Measurements from ENCODE around the gene SEMA3C. TPM values are rescaled to one million over a fixed set of nuclear protein-coding genes. Genes with fewer than 3 reads are reported as not detected.

The SEMA3C gene
- total RNA-seq, 6 donors from 2014 or later = 30.7 to 81.7 (median 50.1) TPM

DNA sequence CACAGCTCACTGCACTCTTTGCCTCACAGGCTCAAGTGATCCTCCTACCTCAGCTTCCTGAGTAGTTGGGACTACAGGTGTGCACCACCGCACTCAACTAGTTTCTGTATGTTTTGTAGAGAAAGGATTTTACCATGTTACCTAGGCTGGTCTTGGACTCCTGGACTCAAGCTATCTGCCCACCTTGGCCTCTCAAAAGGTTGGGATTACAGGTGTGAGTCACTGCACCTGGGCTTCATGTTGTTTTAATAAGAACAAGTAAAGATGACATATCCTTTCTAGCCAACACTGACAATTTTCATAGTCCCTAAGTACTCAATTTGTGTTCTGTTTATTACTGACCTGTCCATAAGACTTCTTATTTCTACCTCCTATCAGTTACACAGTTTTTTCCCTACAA lies 16.8 kb downstream of the SEMA3C start:
- Histone ChIP-seq H3K9me3 (no peaks in the 10 kb centered on the region), H3K36me3 (no peaks in the 10 kb centered on the region), H3K4me3 (no peak overlapping the region), H3K4me1 (no peaks in the 10 kb centered on the region), H3K27ac (no peak overlapping the region), H3K27me3 (no peaks in the 10 kb centered on the region)
- DNase-seq (no peak), ATAC-seq (ENCODE audit: low FRiP score in 2 of 2) (no peak)
- TF ChIP-seq EP300 (IDR thresholded peaks at IDR 0.05) (no peak), POLR2A (IDR thresholded peaks at IDR 0.05) (no peak), POLR2AphosphoS5 (IDR thresholded peaks at IDR 0.05) (no peak)
- 92 to 100% methylated on average over 1 of the region's 1 CpG for WGBS, 2 donors

DNA sequence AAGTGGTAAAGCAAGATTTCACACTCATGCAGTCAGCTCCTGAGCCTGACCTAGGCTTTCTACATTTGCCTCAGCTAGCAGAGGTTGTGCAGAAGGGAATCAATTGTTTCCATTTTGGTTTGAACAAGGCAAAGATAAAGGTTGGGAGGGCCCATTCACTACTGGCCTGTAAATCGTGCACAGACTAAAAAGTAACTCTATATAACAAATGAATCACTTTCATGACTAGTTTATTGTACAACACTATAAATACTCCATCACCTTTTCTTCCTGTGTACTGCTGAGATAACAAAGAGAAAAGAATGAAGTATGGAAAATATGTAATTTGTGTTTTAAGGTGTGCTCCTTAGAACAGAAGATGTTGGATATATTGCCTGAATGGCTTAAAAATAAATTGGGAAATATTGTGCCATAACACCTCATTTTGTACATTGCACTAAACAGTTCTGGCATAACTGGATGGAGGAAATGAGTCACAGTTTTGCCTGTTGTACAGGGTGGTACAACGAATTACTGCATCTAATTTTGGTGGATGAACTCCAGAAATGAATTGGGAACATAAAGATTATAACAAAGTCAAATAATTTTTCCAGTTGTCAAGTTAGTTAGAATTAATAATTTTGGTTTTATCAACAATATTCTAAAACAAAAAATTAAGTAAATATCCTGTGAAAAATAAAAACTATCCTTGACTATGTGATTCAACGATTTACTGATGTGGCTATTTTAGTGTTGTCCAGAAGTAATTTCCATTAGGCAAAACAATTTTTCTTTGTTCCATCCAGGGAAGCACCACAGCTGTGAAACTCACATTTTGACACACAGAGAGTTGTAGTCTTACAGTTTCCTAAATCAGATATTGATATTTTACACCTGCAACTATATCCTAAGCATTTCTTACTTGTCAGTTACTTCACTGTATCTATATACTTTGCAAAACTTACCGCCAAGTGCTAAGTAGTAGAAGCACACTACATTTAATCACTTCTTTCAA lies 18.0 kb downstream of the SEMA3C start:
- H3K9me3 ChIP-seq = no peaks in the 10 kb centered on the region
- no peak overlapping the region for H3K4me3 ChIP-seq
- DNase-seq (no peak), ATAC-seq (ENCODE audit: low FRiP score in 2 of 2) (no peak)
- 64 to 72% methylated on average over 4 of the region's 4 CpGs for WGBS, 2 donors
- H3K27me3 ChIP-seq = no peaks in the 10 kb centered on the region
- no peaks in the 10 kb centered on the region for H3K4me1 ChIP-seq
- H3K36me3 ChIP-seq = no peaks in the 10 kb centered on the region
- H3K27ac ChIP-seq = no peak overlapping the region
- no peak for TF ChIP-seq POLR2A (IDR thresholded peaks at IDR 0.05)
- no peak for TF ChIP-seq POLR2AphosphoS5 (IDR thresholded peaks at IDR 0.05)
- TF ChIP-seq, protein P1, sequence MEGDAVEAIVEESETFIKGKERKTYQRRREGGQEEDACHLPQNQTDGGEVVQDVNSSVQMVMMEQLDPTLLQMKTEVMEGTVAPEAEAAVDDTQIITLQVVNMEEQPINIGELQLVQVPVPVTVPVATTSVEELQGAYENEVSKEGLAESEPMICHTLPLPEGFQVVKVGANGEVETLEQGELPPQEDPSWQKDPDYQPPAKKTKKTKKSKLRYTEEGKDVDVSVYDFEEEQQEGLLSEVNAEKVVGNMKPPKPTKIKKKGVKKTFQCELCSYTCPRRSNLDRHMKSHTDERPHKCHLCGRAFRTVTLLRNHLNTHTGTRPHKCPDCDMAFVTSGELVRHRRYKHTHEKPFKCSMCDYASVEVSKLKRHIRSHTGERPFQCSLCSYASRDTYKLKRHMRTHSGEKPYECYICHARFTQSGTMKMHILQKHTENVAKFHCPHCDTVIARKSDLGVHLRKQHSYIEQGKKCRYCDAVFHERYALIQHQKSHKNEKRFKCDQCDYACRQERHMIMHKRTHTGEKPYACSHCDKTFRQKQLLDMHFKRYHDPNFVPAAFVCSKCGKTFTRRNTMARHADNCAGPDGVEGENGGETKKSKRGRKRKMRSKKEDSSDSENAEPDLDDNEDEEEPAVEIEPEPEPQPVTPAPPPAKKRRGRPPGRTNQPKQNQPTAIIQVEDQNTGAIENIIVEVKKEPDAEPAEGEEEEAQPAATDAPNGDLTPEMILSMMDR (IDR thresholded peaks at IDR 0.05) = no peak
- peak in 1 of 4 donors; percentile 51 for TF ChIP-seq EP300 (IDR thresholded peaks at IDR 0.05)

DNA sequence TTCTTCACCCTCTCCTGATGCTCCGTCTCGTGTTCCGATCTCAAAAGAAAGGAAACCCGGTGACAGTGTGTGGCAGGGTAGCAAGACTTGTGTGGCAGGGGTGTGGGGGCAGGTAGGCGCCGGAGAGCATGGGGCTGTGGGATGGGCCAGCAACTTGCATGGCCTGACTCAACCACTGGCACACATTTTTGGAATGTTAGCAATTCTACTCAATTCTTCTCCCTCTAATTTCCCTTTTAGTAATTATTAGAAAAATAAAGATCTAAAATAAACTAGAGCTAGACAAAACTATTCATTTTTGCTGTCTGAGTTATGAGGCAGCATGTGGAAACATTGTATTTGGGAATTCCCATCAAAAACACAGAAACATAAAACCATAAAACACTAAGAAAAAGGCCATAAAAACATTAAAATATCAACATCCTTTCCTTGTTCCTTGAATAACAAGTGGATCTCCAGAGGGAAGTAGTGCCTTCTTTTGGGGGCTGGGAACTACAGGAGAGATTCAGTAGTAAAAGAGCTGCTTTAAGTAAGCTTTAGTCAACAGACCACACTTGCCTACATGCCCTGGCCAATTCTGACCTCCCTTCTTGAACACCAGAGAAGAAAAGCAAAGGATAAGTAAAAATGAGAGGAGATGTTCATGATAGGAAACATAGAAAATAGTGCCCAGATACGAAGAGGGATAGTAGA lies 21.8 kb downstream of the SEMA3C start:
- Histone ChIP-seq H3K27ac (no peak overlapping the region), H3K9me3 (no peaks in the 10 kb centered on the region), H3K36me3 (no peaks in the 10 kb centered on the region), H3K27me3 (no peaks in the 10 kb centered on the region), H3K4me3 (no peak overlapping the region), H3K4me1 (no peaks in the 10 kb centered on the region)
- TF ChIP-seq POLR2A (IDR thresholded peaks at IDR 0.05) (no peak), EP300 (IDR thresholded peaks at IDR 0.05) (no peak), POLR2AphosphoS5 (IDR thresholded peaks at IDR 0.05) (no peak)
- TF ChIP-seq, protein P1 (IDR thresholded peaks at IDR 0.05) = no peak
- ATAC-seq (ENCODE audit: low FRiP score in 2 of 2) (no peak), DNase-seq (no peak)
- 89 to 91% methylated on average over 7 of the region's 7 CpGs for WGBS, 2 donors

GRCh38 chr7:80895056-80895455 lies 23.8 kb downstream of the SEMA3C start:
- H3K36me3 ChIP-seq = no peaks in the 10 kb centered on the region
- no peak for ATAC-seq (ENCODE audit: low FRiP score in 2 of 2)
- H3K4me1 ChIP-seq = no peaks in the 10 kb centered on the region
- no peaks in the 10 kb centered on the region for H3K9me3 ChIP-seq
- no peak for DNase-seq
- 94 to 95% methylated on average over 4 of the region's 4 CpGs for WGBS, 2 donors
- no peaks in the 10 kb centered on the region for H3K27me3 ChIP-seq
- no peak overlapping the region for H3K4me3 ChIP-seq
- TF ChIP-seq, protein P1 (IDR thresholded peaks at IDR 0.05) = no peak
- TF ChIP-seq POLR2A (IDR thresholded peaks at IDR 0.05) = no peak
- no peak for TF ChIP-seq EP300 (IDR thresholded peaks at IDR 0.05)
- TF ChIP-seq POLR2AphosphoS5 (IDR thresholded peaks at IDR 0.05) = no peak
- no peak overlapping the region for H3K27ac ChIP-seq

- no peak overlapping the region for H3K4me3 ChIP-seq
- ATAC-seq (ENCODE audit: low FRiP score in 2 of 2) (no peak), DNase-seq (no peak)
- no peak overlapping the region for H3K27ac ChIP-seq
- WGBS, 2 donors = 93 to 96% methylated on average over 3 of the region's 3 CpGs
- TF ChIP-seq, protein P1 (IDR thresholded peaks at IDR 0.05) = no peak
- no peak for TF ChIP-seq EP300 (IDR thresholded peaks at IDR 0.05)
- no peak for TF ChIP-seq POLR2AphosphoS5 (IDR thresholded peaks at IDR 0.05)
- TF ChIP-seq POLR2A (IDR thresholded peaks at IDR 0.05) = no peak
- H3K4me1 ChIP-seq = no peaks in the 10 kb centered on the region
- H3K36me3 ChIP-seq = no peaks in the 10 kb centered on the region
- H3K27me3 ChIP-seq = no peaks in the 10 kb centered on the region
- H3K9me3 ChIP-seq = no peaks in the 10 kb centered on the region
Measured at GRCh38 chr7:80891259-80891544, 27.6 kb downstream of the SEMA3C start.

Measured in upper lobe of left lung (tissue), 6 donors.